GM18907 (cell line): ENCODE measurements around the gene RPL41.
"Not testable (repeated sequence)": the region's sequence is repeated elsewhere in the genome, so short reads cannot be mapped to it uniquely, and the experiment has no call there.

Experiments used
- ATAC-seq: cut with Tn5 transposase; IDR thresholded peaks from one replicate; pipeline ENCODE4 v1.9.1; 2021; ENCODE audit warnings: mild to moderate bottlenecking, moderate library complexity; ENCODE audit not compliant: unreplicated experiment

RPL41 gene

DNA sequence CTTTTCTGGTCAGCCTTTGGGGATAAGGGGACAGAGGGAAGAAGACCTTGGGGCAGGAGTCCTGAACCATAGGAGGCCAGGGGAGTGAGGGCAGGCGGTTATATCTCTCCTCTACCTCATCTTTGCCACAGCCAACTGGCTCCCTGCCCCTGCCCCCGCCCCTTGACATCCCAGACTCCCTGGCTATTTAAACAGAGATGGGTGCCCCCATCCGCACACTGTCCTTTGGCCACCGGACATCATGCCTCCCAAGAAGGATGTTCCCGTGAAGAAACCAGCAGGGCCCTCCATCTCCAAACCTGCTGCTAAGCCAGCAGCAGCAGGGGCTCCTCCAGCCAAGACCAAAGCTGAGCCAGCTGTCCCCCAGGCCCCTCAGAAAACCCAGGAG, 37.2 kb downstream of the RPL41 start:
- no peak for ATAC-seq

DNA sequence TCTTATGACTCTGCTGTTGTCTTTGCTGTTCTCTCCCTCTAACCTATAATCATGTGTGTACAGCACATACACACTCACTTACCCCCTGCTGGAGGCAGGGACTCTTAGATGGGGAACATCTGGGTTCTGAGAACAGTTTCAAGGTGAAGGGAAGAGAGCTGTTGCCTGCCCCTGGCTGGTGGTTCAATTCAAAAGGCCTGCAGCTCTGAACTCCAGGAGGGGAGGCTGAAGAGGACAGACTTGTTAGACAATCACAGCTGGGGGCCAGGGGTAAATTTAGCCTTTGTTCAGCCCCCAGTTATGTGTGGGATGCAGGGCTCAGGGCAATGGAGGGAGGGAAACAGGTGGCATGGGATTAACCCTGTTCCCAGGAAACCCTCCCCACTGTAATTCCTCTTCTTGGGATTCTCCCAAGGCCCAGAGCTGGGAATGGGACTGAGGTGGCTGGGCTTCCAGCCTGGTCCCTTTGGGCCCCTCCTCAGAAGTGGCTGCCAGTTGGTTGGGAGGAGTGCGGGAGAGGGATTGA, 37.9 kb downstream of the RPL41 start:
- ATAC-seq = no peak

DNA sequence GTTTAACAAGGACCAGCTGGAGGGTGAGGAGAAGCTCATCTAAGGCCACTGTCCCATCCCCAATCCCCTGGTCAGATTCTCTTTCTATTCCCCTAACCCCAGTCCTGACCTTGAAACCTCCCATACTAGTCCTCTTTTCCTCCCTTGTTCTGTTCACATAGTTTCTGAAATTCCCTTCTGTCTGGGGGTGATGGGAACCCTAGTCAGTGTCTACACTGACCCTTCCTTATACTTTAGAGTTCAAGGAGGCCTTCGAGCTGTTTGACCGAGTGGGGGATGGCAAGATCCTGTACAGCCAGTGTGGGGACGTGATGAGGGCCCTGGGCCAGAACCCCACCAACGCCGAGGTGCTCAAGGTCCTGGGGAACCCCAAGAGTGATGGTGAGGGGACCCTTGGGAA, 38.4 kb downstream of the RPL41 start:
- ATAC-seq = no peak

DNA sequence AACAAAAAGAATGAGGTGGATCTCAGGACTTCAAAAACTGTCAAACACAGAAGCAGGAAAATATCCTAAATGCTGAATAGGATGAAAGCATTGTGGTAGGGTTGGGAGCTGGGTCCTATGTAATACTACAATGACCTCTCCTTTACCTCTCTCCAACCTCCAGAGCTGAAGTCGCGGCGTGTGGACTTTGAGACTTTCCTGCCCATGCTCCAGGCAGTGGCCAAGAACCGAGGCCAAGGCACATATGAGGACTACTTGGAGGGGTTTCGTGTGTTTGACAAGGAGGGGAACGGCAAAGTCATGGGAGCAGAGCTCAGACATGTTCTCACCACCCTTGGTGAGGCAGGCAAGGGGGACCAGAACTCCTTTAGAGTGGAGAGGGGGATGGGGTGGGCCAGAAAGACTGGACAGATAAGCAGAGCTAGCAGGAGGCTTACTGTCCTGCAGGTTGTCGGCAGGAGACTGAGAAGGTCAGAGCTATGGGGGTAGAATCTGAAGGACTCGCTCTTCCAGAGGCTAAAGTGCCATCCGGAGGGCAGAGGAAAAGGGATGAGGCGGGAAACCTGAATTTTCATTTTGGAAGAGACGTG, 38.9 kb downstream of the RPL41 start:
- ATAC-seq = no peak

DNA sequence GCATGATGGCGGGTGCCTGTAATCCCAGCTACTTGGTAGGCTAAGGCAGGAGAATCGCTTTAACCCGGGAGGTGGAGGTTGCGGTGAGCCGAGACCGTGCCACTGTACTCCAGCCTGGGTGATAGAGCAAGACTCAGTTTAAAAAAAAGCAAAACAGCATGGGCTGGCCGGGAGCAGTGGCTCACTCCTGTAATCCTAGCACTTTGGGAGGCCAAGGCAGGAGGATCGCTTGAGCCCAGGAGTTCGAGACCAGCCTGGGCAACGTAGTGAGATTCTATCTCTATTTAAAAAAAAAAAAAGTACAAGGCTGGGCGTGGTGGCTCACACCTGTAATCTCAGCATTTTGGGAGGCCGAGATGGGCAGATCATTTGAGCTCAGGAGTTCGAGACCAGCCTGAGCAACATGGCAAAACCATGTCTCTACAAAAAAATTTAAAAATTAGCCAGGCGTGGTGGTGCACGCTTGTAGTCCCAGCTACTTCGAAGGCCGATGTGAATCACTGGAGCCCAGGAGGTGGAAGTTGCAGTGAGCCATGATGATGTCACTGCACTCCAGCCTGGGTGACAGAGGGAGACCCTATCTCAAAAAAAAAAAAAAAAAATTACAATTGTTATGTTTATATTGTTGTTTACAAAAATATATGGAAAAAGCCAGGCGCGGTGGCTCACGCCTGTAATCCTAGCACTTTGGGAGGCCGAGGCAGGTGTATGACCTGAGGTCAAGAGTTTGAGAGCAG, 40.2 kb downstream of the RPL41 start:
- ATAC-seq = not testable (repeated sequence)

DNA sequence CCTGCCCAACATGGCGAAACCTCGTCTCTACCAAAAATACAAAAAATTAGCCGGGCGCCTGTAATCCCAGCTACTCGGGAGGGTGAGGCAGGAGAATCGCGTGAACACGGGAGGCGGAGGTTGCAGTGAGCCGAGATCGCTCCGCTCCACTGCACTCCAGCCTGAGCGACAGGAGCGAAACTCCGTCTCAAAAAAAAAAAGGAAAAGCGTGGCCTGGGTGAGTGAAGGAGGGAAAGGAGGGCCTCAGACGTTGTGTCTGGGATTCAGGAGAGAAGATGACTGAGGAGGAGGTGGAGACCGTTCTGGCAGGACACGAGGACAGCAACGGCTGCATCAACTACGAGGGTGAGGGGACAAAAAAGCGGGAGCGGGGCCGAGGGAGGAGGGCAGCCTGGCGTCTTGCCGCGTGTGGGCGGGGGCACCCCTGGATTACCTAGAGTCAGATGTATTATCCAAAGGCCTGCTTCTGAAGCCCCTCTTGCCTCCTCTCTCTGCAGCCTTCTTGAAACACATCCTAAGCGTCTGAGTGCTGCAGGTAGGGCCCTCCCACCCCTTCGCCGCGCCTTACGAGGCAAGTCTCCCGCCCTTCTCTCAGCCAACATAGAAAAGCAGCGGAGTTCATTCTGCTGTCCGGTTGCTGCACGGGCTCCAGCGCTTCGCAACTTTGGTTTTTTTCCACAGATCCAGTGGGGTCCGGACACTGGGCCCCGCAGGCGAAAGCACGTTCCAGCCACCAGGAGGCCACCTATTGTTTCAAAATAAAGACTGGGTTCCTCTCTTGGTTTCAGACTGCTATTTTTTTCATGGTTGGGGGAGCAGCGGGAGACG, 41.0 kb downstream of the RPL41 start:
- ATAC-seq = peak; percentile 30

DNA sequence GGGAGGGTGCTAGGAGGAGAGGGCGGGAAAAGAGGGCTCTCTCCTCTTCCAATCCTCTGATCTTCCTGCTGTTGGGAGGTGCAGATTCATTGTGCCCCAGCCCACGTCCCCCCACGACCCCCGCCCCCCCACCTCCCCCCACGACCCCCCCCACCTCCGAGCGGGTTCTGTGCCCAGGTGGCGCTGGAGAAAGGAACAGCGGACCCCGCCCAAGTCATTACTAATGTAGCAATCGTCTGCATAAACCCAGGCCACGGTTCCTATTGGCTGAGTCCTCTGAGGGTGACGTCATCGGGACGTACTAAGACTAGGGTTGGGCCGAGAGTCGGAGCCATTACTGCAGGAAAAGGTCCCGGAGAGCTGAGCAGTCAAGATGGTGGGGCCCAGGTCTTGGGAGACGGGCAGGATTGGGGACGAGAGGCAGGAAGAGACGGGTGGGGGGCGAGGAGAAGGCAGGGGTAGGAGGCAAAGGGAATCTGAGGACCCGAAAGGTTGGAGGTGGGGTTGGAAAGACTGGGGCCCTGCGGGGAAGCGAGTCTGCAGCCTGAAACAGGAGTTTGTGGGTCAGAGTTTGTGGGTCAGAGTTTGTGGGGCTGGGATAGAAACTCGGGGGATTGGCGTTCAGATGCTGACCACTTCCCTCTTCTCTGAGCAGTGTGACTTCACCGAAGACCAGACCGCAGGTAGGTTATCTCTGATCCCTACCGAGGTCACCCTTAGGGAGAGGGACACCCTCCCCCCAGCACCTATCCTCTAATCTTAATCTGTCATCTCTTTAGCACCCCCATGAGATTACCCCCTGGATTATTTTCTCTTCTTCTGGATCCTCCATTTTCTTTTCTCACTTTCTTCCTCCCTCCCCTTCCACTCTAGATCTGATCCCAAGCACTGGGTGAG, 41.8 kb downstream of the RPL41 start, which contains the start of gene MYL6:
Gene MYL6, plus strand, starts transcription at position 331 of the 897 bp plus-strand sequence. Its CDS starts 43 bp downstream, at position 374.
- peak; percentile 76 for ATAC-seq

DNA sequence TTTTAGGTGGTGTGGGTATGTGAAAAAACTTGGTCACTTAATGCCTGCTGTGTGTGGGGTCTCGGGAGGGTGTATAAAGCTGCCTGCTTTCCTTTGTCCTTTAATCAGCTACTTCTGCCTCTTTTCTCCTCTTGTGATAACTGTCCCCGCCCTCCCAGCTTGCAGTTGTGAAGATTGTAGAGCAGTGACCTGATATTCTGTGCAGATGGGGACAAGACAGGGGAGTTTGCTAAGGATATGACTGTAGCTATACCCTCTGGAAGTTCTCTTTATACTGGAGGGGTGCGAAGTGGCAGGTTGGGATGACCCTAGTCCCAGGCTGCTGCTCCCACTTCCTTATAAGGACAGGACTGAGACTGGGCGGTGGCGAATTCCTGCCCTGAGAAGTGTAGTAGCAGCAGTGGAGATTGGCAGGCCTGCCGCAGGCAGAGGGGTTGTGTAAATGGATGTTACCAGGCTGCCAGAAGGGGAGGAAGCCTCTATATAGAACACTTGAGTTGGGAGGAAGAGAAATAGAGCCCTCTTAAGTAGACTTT, 42.6 kb downstream of the RPL41 start:
- ATAC-seq = no peak

DNA sequence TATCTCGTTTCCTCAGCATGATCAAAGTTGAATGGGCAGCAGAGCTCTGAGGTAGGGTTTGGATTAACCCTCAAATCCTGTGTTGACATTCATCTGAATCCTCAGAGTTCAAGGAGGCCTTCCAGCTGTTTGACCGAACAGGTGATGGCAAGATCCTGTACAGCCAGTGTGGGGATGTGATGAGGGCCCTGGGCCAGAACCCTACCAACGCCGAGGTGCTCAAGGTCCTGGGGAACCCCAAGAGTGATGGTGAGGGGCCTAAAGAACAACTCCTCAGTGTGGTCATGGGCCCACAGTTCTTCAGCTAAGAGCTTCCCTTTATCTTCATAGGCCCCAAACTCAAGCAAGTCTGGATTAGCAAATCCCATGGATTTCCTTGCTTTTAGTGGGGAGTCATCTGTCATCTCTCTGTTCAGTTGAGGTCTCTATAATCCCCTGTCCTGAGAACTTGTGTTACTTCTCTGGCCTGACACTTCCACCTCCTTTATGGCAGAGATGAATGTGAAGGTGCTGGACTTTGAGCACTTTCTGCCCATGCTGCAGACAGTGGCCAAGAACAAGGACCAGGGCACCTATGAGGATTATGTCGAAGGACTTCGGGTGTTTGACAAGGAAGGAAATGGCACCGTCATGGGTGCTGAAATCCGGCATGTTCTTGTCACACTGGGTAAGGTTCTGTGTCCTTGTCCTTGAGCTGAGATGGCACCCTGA, 43.2 kb downstream of the RPL41 start:
- ATAC-seq = no peak

DNA sequence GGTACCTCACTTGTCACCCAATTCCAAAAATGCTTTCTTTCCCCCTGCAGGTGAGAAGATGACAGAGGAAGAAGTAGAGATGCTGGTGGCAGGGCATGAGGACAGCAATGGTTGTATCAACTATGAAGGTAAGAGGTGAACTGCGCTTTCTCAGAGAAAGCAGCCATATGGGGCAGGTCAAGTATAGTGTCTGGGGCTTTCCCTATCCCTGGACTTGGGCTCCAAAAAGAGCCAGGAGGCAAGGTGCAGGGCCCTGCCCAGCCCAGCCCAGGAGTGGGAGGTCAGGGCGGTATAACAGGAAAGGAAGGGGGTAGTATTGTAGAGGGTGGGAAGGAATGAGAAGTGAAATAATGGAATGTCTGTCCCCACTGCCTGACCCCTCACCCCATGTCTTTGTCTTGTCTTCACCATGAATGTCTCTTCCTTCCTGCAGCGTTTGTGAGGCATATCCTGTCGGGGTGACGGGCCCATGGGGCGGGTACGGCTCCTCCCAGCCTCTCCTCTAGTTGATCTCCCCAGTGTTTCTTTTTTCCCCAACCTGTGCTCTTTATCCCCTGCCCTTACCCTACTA, 43.8 kb downstream of the RPL41 start:
- ATAC-seq = no peak

DNA sequence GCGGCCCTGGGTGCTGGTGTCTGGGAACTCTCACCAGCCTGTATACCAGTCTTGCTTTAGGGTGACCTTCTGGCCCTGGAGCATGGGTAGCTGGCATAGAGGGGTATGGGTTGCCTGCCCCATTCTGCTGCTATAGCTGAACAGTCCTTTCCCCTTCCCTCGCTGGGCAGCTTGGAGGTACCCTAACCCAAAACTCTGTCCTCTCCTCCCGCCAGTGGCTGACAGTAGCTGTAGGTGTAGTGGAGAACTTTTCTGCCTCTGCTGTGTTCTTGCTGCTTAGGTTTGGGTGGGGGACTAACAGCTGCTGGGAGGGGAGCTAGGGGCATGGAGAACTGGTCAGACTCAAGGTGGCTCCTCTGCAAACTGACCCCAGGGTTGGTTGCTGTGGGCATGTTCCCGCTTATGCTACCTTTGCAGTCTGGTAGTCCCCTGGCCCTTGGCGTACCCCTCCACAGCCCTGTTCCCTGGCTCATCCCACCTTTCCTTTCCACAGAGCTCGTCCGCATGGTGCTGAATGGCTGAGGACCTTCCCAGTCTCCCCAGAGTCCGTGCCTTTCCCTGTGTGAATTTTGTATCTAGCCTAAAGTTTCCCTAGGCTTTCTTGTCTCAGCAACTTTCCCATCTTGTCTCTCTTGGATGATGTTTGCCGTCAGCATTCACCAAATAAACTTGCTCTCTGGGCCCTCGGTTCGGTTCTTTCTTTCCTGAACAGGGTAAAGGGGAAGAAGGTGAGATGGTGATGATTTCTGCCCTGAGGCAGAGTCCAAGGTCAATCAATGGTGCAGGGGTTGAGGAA, 44.7 kb downstream of the RPL41 start:
- no peak for ATAC-seq

DNA sequence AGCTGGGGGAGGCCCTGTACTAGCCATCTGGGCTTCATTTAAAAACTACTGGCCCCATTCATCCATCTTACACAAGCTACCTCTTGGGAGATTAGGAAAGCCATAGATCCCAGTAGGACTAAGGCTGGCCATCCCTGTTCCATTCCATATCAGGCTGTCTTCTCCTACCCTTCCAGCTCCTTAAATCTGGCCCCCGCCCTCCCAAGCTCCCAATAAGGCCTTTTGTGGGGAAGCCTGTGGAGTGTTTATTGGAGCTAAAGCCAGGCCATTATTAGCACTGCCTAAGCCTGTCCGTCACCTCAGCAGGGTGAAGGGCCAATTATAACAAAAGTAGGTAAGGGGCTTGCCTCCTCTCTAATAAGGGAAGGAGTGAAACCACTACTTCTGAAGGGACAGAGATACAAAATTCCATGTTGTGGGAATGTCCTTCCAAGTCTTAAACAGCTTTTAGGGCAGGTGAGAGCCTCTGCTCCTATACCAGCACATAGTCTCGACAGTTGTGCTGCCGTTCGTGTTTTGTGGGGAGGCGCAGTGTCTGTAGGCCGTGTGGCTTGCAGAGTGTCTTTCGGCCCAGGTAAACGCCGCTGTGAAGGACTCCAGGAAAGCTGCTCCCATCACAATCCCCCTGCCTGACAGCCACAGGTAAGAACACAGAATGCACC, 45.4 kb downstream of the RPL41 start:
- no peak for ATAC-seq

DNA sequence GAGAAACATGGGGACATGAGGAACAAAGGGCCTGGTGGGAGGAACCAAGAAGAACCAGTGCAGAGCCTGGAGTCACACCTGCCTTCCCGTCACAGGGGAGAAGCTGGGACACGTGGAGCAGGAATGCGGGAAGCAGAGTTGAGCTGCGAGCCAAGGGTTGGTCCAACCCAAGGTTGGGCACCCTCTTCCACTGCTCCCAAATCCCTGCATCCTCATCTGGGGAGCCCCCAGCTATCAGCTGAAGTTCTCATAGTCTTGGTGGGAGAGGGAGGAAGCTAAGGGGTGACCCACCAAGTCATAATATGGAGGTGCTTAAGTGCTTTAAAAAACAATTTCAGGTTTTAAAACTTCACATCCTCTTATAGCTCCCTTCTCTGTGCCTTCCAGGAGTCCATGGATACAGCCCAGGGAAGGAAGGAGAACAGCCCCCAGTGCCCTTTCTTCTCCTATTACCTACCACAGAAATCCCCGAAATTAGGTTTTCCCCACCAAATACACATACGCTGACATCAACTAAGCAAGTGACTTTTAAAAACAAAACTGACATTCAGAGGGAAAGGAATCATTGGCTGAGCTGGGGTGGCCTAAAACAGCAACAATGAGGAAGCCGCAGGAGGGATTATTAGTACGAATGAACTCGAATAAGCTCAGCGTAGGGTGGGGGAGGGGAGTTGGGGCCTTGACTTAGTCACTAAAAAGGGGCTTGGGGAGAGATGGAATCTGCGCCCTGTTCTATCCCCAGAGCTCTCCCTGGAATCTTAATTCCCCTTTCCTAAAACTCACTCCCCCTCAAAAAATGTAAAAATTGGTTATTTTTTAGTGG, 46.2 kb downstream of the RPL41 start:
- no peak for ATAC-seq

DNA sequence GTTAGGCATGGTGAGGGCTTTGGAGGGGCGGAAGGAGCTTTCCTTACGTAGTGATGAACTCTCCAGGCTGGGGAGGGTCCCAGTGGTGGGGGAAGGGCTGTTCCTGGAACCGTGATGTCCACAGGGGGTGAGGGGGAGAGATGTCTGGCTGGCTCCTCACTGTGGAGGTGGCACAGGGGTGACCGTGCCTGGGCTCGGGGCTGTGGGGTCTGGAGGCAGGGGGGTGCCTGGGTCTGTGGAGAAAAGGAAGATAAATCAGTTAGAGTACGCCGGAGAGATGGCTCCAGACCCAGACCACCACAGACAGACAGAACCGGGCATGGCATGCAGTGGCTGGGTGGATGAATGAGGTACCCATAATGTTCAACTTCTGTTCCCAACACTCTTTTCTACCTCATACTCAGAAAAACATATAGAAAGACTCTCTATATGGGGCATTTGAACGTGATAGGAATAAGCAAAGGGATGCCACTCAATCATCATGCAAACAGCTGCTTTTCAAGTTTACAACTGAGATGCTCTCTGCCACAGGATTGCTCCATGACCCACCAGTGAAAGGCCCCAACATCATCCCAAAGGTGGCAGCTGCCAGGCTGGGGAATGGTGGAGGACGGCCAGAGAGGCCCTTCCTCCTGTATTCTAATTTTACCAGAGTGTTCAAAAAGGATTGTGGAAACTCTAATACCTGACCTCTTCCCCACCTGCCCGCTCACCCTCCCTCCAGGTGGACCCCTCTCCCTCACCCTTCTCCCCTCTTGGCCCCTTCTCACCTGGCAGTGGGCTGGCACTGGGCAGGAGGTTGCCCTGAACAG, 47.3 kb downstream of the RPL41 start:
- ATAC-seq = no peak

DNA sequence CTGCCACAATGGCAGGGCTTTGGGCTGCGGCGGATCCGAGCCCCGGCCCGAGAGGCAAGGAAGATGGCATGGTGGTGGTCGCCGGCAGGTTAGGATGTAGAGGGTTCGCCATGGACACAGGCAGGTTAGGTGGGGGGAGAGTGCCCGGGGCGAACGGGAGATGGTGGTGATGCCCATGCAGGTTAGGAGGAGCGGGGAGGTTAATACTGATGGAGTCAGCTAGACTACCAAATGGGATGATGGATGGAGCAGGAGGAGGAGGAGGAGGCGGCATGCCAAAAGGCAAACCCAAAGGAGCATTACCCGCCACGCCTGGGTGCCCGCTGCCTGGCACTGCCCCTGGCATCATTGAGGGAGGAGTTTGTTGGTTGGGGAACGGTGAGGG, 47.9 kb downstream of the RPL41 start:
- no peak for ATAC-seq

DNA sequence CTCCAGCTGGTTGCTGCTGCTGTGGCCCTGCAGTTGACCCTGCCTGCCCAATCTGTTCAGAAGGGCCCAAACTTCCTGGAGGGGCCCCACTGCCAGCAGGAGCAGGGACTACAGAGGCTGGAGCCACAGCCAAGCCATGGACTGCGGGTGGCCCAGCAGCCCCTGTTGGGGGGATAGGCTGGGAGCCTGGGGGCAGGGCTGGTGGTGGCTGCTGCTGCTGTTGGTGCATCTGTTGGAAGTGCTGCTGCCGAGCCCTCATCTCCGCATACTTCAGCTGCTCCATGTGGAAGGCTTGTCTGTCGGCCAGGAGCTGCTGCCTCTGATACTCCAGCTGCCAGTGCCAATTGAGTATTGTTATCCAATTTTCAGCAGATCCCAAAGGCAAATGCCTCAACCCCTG, 48.9 kb downstream of the RPL41 start:
- no peak for ATAC-seq
